B cell (primary cell): ENCODE data around the gene PCDHGB2. TPM values are rescaled to one million over a fixed set of nuclear protein-coding genes. Genes with fewer than 3 reads are reported as not detected.
A peak's percentile ranks its signal among the peaks of the same experiment; 100 is the strongest.
"Not testable (repeated sequence)": the region's sequence is repeated elsewhere in the genome, so short reads cannot be mapped to it uniquely, and the experiment has no call there.

Source experiments
- ATAC-seq: fragments of 200-7000 bp; cut with Tn5 transposase; one replicate; pipeline ENCODE4 v1.10.0; 2021; ENCODE audit warnings: low read depth, mild to moderate bottlenecking, moderate number of reproducible peaks, moderate library complexity
- CTCF ChIA-PET: fragments of 350-600 bp; sonication (Branson Sonifier 250); formaldehyde crosslinking; loops from one replicate; lab custom pipeline; 2021; ENCODE audit warnings: antibody characterized with exemption, inconsistent platforms; lab: Charles Lee
- POLR2A ChIA-PET: fragments of 350-600 bp; sonication (Branson Sonifier 250); formaldehyde crosslinking; loops from one replicate; lab custom pipeline; 2021; ENCODE audit warnings: antibody characterized with exemption; lab: Charles Lee
- DNase-seq: peaks from one replicate; pipeline ENCODE4 v3.0.0; 2013
- H2AFZ ChIP-seq: 2 replicates; pipeline ENCODE4 v1.6.1; 2012; ENCODE audit warnings: mild to moderate bottlenecking, low read depth, low read length; ENCODE audit not compliant: insufficient read depth, poor library complexity, severe bottlenecking
- H3K27ac ChIP-seq, 2 donors: 1 replicate in 1 of 2; 2 replicates in 1 of 2; pipeline ENCODE4 v1.5.1; 2012 to 2013; ENCODE audit warnings: low read length in 2 of 2, mild to moderate bottlenecking in 2 of 2, moderate library complexity in 1 of 2
- H3K27me3 ChIP-seq, 4 experiments: fragments of 200-600 bp in 1 of 4; sonication (generic) in 1 of 4; replicated peaks in 1 of 4; 1 replicate in 2 of 4; 2 replicates in 2 of 4; pipeline versions ENCODE4 v1.6.1 to v1.7.0; 2013 to 2016; ENCODE audit warnings: low read length in 3 of 4, mild to moderate bottlenecking in 2 of 4, mixed read lengths in 1 of 4, moderate library complexity in 1 of 4; ENCODE audit not compliant: insufficient read depth in 4 of 4, control insufficient read depth in 3 of 4; ENCODE audit errors: control extremely low read depth in 1 of 4
- H3K36me3 ChIP-seq, 2 experiments: replicated peaks in 1 of 2; 1 replicate in 1 of 2; 2 replicates in 1 of 2; pipeline versions ENCODE4 v1.6.1 to v1.7.1; 2013; ENCODE audit warnings: low read length in 1 of 2; ENCODE audit not compliant: insufficient read depth in 2 of 2, control insufficient read depth in 1 of 2; ENCODE audit errors: control extremely low read depth in 1 of 2, extremely low read depth in 1 of 2
- H3K4me1 ChIP-seq, 2 donors: fragments of 200-600 bp in 1 of 2; sonication (generic) in 1 of 2; 1 replicate in 1 of 2; 2 replicates in 1 of 2; pipeline versions ENCODE4 v1.5.1 to v1.6.1; 2013 to 2017; ENCODE audit warnings: low read length in 2 of 2; ENCODE audit not compliant: control insufficient read depth in 2 of 2, insufficient read depth in 2 of 2
- H3K4me2 ChIP-seq: replicated peaks from 2 replicates; pipeline ENCODE3; 2012; ENCODE audit warnings: mild to moderate bottlenecking, low read depth, low read length; ENCODE audit not compliant: poor library complexity, severe bottlenecking
- H3K4me3 ChIP-seq, 5 experiments: fragments of 200-600 bp in 1 of 5; sonication (generic) in 1 of 5; 1 replicate in 3 of 5; 2 replicates in 2 of 5; pipeline versions ENCODE4 v1.5.1 to v1.7.0; 2011 to 2016; ENCODE audit warnings: low read length in 4 of 5, mild to moderate bottlenecking in 4 of 5, low read depth in 2 of 5, control low read depth in 1 of 5, moderate library complexity in 1 of 5; ENCODE audit not compliant: insufficient read depth in 1 of 5; ENCODE audit errors: control extremely low read depth in 1 of 5, extremely low read depth in 1 of 5
- H3K79me2 ChIP-seq: fragments of 200-600 bp; sonication (generic); one replicate; pipeline ENCODE4 v1.6.0; 2016; ENCODE audit warnings: low read length; ENCODE audit not compliant: control insufficient read depth, insufficient read depth
- H3K9ac ChIP-seq: fragments of 200-600 bp; sonication (generic); 2 replicates; pipeline ENCODE4 v1.6.1; 2017; ENCODE audit warnings: mild to moderate bottlenecking, low read length, moderate library complexity
- H3K9me3 ChIP-seq, 3 donors: one replicate each; pipeline versions ENCODE4 v1.6.1 to v1.7.1; 2013; ENCODE audit warnings: low read length in 2 of 3; ENCODE audit not compliant: control insufficient read depth in 2 of 3, insufficient read depth in 1 of 3; ENCODE audit errors: control extremely low read depth in 1 of 3
- H4K20me1 ChIP-seq: 2 replicates; pipeline ENCODE4 v1.6.0; 2012; ENCODE audit warnings: mild to moderate bottlenecking, low read length; ENCODE audit not compliant: insufficient read depth, control insufficient read depth, poor library complexity, severe bottlenecking
- H3K27ac Mint-ChIP-seq: one replicate; pipeline ENCODE4 v1.8.0; 2021; ENCODE audit warnings: mixed read lengths
- H3K27me3 Mint-ChIP-seq: one replicate; pipeline ENCODE4 v1.8.0; 2021; ENCODE audit warnings: mixed read lengths
- H3K4me1 Mint-ChIP-seq: one replicate; pipeline ENCODE4 v1.8.0; 2021; ENCODE audit warnings: mixed read lengths
- H3K4me3 Mint-ChIP-seq: one replicate; pipeline ENCODE4 v1.8.0; 2021; ENCODE audit warnings: mixed read lengths
- H3K9me3 Mint-ChIP-seq: one replicate; pipeline ENCODE4 v1.8.0; 2022; ENCODE audit warnings: mixed read lengths; ENCODE audit not compliant: insufficient read depth
- WGBS: methylation state at CpG from one replicate; pipeline ENCODE4 v1.1.5; 2013; ENCODE audit warnings: missing lambda C conversion rate; ENCODE audit not compliant: insufficient coverage; 5-methylcytosine and 5-hydroxymethylcytosine counted together
- intact Hi-C: fragments of 100-400 bp; cut with micrococcal nuclease; formaldehyde crosslinking; loops from one replicate; pipeline ENCODE4 v1.10.0; 2022
- polyA plus RNA-seq: library from polyadenylated mRNA; depleted of rRNA; stranded (reverse); fragments of >200 nt; gene quantifications from 2 replicates; pipeline ENCODE4 v1.2.3, GENCODE V29; 2012
- total RNA-seq, 2 donors: library from RNA; stranded (reverse); fragments of 120-200 nt in 1 of 2; gene quantifications; 1 replicate in 1 of 2; 2 replicates in 1 of 2; pipeline versions ENCODE4 v1.2.3 to v1.2.4, GENCODE V29; 2013 to 2022
- TF ChIP-seq, protein P1 (sequence below): fragments of 200-600 bp; IDR thresholded peaks from one replicate; pipeline ENCODE4 v1.8.0; 2022; ENCODE audit warnings: antibody characterized with exemption, mild to moderate bottlenecking

PCDHGB2 gene
- total and polyA plus RNA-seq, 2 donors (not counting 1 experiment from before 2014, with no cell fraction given), result 0.66 to 3.9 TPM

DNA sequence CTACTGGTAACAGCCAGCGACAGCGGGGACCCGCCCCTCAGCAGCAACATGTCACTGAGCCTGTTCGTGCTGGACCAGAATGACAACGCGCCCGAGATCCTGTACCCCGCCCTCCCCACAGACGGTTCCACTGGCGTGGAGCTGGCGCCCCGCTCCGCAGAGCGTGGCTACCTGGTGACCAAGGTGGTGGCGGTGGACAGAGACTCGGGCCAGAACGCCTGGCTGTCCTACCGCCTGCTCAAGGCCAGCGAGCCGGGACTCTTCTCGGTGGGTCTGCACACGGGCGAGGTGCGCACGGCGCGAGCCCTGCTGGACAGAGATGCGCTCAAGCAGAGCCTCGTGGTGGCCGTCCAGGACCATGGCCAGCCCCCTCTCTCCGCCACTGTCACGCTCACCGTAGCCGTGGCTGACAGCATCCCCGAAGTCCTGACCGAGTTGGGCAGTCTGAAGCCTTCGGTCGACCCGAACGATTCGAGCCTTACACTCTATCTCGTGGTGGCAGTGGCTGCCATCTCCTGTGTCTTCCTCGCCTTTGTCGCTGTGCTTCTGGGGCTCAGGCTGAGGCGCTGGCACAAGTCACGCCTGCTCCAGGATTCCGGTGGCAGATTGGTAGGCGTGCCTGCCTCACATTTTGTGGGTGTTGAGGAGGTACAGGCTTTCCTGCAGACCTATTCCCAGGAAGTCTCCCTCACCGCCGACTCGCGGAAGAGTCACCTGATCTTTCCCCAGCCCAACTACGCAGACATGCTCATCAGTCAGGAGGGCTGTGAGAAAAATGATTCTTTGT is 34.8 kb downstream of the PCDHGB2 start:
- H3K4me1 ChIP-seq, H3K27ac Mint-ChIP-seq, H3K4me3 Mint-ChIP-seq, ATAC-seq, H3K4me2 ChIP-seq, H3K79me2 ChIP-seq, POLR2A ChIA-PET, intact Hi-C loops, H3K36me3 ChIP-seq, H3K4me1 Mint-ChIP-seq, H4K20me1 ChIP-seq, DNase-seq, H3K4me3 ChIP-seq, H3K9ac ChIP-seq, H3K27ac ChIP-seq, H2AFZ ChIP-seq: not testable (repeated sequence)
- CTCF ChIA-PET, result interaction anchor here (1.5 kb wide), 1 partner anchor 169 kb away, joined by 5 read pairs; no protein-coding TSS in a partner anchor
- Mint-ChIP-seq H3K27me3 (peaks cover 56% of the 10 kb centered on the region), H3K9me3 (peaks cover 13% of the 10 kb centered on the region)
- Histone ChIP-seq H3K9me3 (peaks cover 0 to 54% (median 37%) of the 10 kb centered on the region in 3 donors), H3K27me3 (peaks cover 0 to 62% (median 38%) of the 10 kb centered on the region in 4 experiments)
- WGBS, result 49% methylated on average over 22 of the region's 53 CpGs

DNA sequence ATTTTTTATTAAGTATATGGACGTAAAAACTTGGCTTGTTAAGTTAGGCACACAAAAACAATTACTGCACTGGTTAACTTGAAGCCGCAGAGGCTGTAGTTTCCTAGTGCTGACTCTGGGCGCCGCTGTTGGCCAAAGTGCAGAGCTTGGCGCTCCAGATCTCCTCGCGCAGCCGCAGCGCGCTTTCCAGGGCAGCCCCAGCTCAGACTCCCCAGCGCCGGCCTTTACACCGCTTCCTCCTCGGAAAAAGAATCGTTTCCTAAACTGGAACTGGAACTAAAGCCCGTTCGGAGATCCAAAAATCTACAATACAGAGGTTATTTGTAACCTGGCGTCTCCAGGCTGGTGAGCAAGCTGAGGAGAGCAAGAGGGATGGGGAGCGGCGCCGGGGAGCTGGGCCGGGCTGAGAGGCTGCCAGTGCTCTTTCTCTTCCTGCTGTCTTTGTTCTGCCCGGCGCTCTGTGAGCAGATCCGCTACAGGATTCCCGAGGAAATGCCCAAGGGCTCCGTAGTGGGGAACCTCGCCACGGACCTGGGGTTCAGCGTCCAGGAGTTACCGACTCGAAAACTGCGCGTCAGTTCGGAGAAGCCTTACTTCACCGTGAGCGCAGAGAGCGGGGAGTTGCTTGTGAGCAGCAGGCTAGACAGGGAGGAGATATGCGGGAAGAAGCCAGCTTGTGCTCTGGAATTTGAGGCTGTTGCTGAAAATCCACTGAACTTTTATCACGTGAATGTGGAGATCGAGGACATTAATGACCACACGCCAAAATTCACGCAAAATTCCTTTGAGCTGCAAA is 38.2 kb downstream of the PCDHGB2 start, which contains the start of gene PCDHGB5:
PCDHGB5 (plus strand) TSS at position 192 of the 796 bp plus-strand sequence; CDS start at position 373, 181 bp downstream.
- Mint-ChIP-seq H3K27me3 (peaks cover 49% of the 10 kb centered on the region), H3K9me3 (peaks cover 15% of the 10 kb centered on the region), H3K4me3 (peak within 1 kb of the TSS; percentile 73)
- H3K4me1 ChIP-seq, H3K4me1 Mint-ChIP-seq, H2AFZ ChIP-seq, H3K36me3 ChIP-seq, H3K79me2 ChIP-seq, POLR2A ChIA-PET, H4K20me1 ChIP-seq, H3K9ac ChIP-seq, H3K27ac Mint-ChIP-seq, H3K4me2 ChIP-seq, H3K27ac ChIP-seq, intact Hi-C loops: not testable (repeated sequence)
- peaks cover 0 to 52% (median 29%) of the 10 kb centered on the region in 3 donors for H3K9me3 ChIP-seq
- CTCF ChIA-PET, result interaction anchor here (0.6 to 1.8 kb wide), 6 partner anchors 16 to 1201 kb away, joined by 3 to 7 read pairs (median 4); partner anchors contain the start of gene PCDHGA12
- DNase-seq (peak; percentile 43), ATAC-seq (peak; percentile 87)
- peaks cover 0 to 52% (median 35%) of the 10 kb centered on the region in 4 experiments for H3K27me3 ChIP-seq
- peak within 1 kb of the TSS in 1 of 5 experiments; percentile 36 for H3K4me3 ChIP-seq
- TF ChIP-seq, protein P1, sequence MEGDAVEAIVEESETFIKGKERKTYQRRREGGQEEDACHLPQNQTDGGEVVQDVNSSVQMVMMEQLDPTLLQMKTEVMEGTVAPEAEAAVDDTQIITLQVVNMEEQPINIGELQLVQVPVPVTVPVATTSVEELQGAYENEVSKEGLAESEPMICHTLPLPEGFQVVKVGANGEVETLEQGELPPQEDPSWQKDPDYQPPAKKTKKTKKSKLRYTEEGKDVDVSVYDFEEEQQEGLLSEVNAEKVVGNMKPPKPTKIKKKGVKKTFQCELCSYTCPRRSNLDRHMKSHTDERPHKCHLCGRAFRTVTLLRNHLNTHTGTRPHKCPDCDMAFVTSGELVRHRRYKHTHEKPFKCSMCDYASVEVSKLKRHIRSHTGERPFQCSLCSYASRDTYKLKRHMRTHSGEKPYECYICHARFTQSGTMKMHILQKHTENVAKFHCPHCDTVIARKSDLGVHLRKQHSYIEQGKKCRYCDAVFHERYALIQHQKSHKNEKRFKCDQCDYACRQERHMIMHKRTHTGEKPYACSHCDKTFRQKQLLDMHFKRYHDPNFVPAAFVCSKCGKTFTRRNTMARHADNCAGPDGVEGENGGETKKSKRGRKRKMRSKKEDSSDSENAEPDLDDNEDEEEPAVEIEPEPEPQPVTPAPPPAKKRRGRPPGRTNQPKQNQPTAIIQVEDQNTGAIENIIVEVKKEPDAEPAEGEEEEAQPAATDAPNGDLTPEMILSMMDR, result peak; percentile 35
- WGBS, result 16% methylated on average over 15 of the region's 43 CpGs
